DOHH2 (cell line): ENCODE results near the gene TOR2A.

Source experiments
- CTCF ChIP-seq: fragments of 200-600 bp; sonication (generic); IDR thresholded peaks from one replicate; pipeline ENCODE4 v1.5.1; 2014; ENCODE audit warnings: antibody characterized with exemption, mild to moderate bottlenecking, low read depth, low read length; ENCODE audit not compliant: poor library complexity, severe bottlenecking
- EZH2phosphoT487 ChIP-seq: fragments of 200-600 bp; sonication (generic); IDR thresholded peaks from 2 replicates; pipeline ENCODE4 v1.6.1; 2017; ENCODE audit warnings: borderline replicate concordance, mild to moderate bottlenecking, antibody characterized with exemption, low read length, moderate library complexity, mixed read lengths

DNA sequence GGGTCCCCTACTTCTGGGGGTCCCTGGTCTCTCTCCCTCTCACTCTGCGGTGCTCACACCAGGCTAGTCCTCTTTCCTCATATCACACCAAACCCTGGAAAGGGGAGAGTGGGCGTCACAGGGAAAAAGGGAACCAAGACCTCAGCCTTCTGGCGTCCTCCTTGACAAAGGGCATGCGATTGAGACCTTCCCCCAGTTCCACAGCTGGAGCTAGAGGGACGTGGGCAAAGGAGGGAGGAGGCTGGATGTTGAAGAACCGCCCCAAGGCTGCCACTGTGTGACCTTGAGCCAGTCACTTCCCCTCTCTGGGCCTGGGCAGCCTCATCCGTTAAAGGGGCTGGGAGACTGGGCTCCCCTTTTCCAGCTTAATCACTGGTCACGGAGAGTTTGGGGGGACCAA lies 18.5 kb upstream of the TOR2A start:
- no peak for TF ChIP-seq CTCF
- TF ChIP-seq EZH2phosphoT487 = no peak
